ENCODE measurements around the gene TAC3.
"Not testable (repeated sequence)": the region's sequence is repeated elsewhere in the genome, so short reads cannot be mapped to it uniquely, and the experiment has no call there.

The TAC3 gene

GRCh38 chr12:56980268-56980667, 36.1 kb downstream of the TAC3 start:
- H3K27me3 ChIP-seq (ENCODE audit: control insufficient read depth, insufficient read depth, low read length), result no peaks in the 10 kb centered on the region
- no peaks in the 10 kb centered on the region for H3K4me1 ChIP-seq (ENCODE audit: control insufficient read depth, insufficient read depth, low read length)
- no peak overlapping the region for H3K4me3 ChIP-seq (ENCODE audit: low read depth, low read length)
- no peak overlapping the region for H3K27ac ChIP-seq (ENCODE audit: low read depth, low read length)
- no peaks in the 10 kb centered on the region for H3K9me3 ChIP-seq (ENCODE audit: control insufficient read depth, insufficient read depth, low read length)
- no peak overlapping the region for H3K9ac ChIP-seq (ENCODE audit: low read depth, low read length)
- no peaks in the 10 kb centered on the region for H3K36me3 ChIP-seq (ENCODE audit: control insufficient read depth, insufficient read depth, low read length)

- H3K36me3 ChIP-seq (ENCODE audit: control insufficient read depth, insufficient read depth, low read length), result no peaks in the 10 kb centered on the region
- no peak overlapping the region for H3K9ac ChIP-seq (ENCODE audit: low read depth, low read length)
- no peaks in the 10 kb centered on the region for H3K4me1 ChIP-seq (ENCODE audit: control insufficient read depth, insufficient read depth, low read length)
- H3K4me3 ChIP-seq (ENCODE audit: low read depth, low read length), result no peak overlapping the region
- H3K9me3 ChIP-seq (ENCODE audit: control insufficient read depth, insufficient read depth, low read length), result no peaks in the 10 kb centered on the region
- H3K27ac ChIP-seq (ENCODE audit: low read depth, low read length), result no peak overlapping the region
- H3K27me3 ChIP-seq (ENCODE audit: control insufficient read depth, insufficient read depth, low read length), result no peaks in the 10 kb centered on the region
Measured at GRCh38 chr12:56979628-56980027, 36.7 kb downstream of the TAC3 start.

- Histone ChIP-seq H3K4me3 (ENCODE audit: low read depth, low read length) (no peak overlapping the region), H3K27ac (ENCODE audit: low read depth, low read length) (no peak overlapping the region), H3K4me1 (ENCODE audit: control insufficient read depth, insufficient read depth, low read length) (no peaks in the 10 kb centered on the region), H3K9ac (ENCODE audit: low read depth, low read length) (no peak overlapping the region), H3K36me3 (ENCODE audit: control insufficient read depth, insufficient read depth, low read length) (no peaks in the 10 kb centered on the region), H3K9me3 (ENCODE audit: control insufficient read depth, insufficient read depth, low read length) (no peaks in the 10 kb centered on the region), H3K27me3 (ENCODE audit: control insufficient read depth, insufficient read depth, low read length) (no peaks in the 10 kb centered on the region)
Measured at GRCh38 chr12:56978397-56979138, 37.8 kb downstream of the TAC3 start.

- not testable (repeated sequence) for H3K4me3 ChIP-seq (ENCODE audit: low read depth, low read length); H3K27ac ChIP-seq (ENCODE audit: low read depth, low read length); H3K9me3 ChIP-seq (ENCODE audit: control insufficient read depth, insufficient read depth, low read length); H3K9ac ChIP-seq (ENCODE audit: low read depth, low read length); H3K36me3 ChIP-seq (ENCODE audit: control insufficient read depth, insufficient read depth, low read length); H3K27me3 ChIP-seq (ENCODE audit: control insufficient read depth, insufficient read depth, low read length); H3K4me1 ChIP-seq (ENCODE audit: control insufficient read depth, insufficient read depth, low read length)
Measured at GRCh38 chr12:56977361-56977760, 39.0 kb downstream of the TAC3 start.

GRCh38 chr12:56974224-56974623, 42.1 kb downstream of the TAC3 start:
- H3K4me1 ChIP-seq (ENCODE audit: control insufficient read depth, insufficient read depth, low read length), result not testable (repeated sequence)

GRCh38 chr12:56968910-56969309, 47.4 kb downstream of the TAC3 start:
- H3K4me1 ChIP-seq (ENCODE audit: control insufficient read depth, insufficient read depth, low read length), result not testable (repeated sequence)

More at GRCh38 chr12:56974224-56974623, 42.1 kb downstream of the TAC3 start:
- not testable (repeated sequence) for H3K27ac ChIP-seq (ENCODE audit: low read depth, low read length); H3K9me3 ChIP-seq (ENCODE audit: control insufficient read depth, insufficient read depth, low read length); H3K36me3 ChIP-seq (ENCODE audit: control insufficient read depth, insufficient read depth, low read length); H3K4me3 ChIP-seq (ENCODE audit: low read depth, low read length); H3K9ac ChIP-seq (ENCODE audit: low read depth, low read length); H3K27me3 ChIP-seq (ENCODE audit: control insufficient read depth, insufficient read depth, low read length)

GRCh38 chr12:56965997-56966642, 50.2 kb downstream of the TAC3 start:
- not testable (repeated sequence) for H3K36me3 ChIP-seq (ENCODE audit: control insufficient read depth, insufficient read depth, low read length); H3K27me3 ChIP-seq (ENCODE audit: control insufficient read depth, insufficient read depth, low read length); H3K9ac ChIP-seq (ENCODE audit: low read depth, low read length); H3K4me1 ChIP-seq (ENCODE audit: control insufficient read depth, insufficient read depth, low read length); H3K4me3 ChIP-seq (ENCODE audit: low read depth, low read length); H3K27ac ChIP-seq (ENCODE audit: low read depth, low read length); H3K9me3 ChIP-seq (ENCODE audit: control insufficient read depth, insufficient read depth, low read length)

More at GRCh38 chr12:56968910-56969309, 47.4 kb downstream of the TAC3 start:
- not testable (repeated sequence) for H3K27ac ChIP-seq (ENCODE audit: low read depth, low read length); H3K36me3 ChIP-seq (ENCODE audit: control insufficient read depth, insufficient read depth, low read length); H3K27me3 ChIP-seq (ENCODE audit: control insufficient read depth, insufficient read depth, low read length); H3K9ac ChIP-seq (ENCODE audit: low read depth, low read length); H3K4me3 ChIP-seq (ENCODE audit: low read depth, low read length); H3K9me3 ChIP-seq (ENCODE audit: control insufficient read depth, insufficient read depth, low read length)

GRCh38 chr12:56965124-56965523, 51.2 kb downstream of the TAC3 start:
- H3K4me1 ChIP-seq (ENCODE audit: control insufficient read depth, insufficient read depth, low read length); H3K36me3 ChIP-seq (ENCODE audit: control insufficient read depth, insufficient read depth, low read length); H3K9ac ChIP-seq (ENCODE audit: low read depth, low read length); H3K9me3 ChIP-seq (ENCODE audit: control insufficient read depth, insufficient read depth, low read length); H3K27ac ChIP-seq (ENCODE audit: low read depth, low read length); H3K27me3 ChIP-seq (ENCODE audit: control insufficient read depth, insufficient read depth, low read length); H3K4me3 ChIP-seq (ENCODE audit: low read depth, low read length): not testable (repeated sequence)

- H3K4me3 ChIP-seq (ENCODE audit: low read depth, low read length); H3K4me1 ChIP-seq (ENCODE audit: control insufficient read depth, insufficient read depth, low read length); H3K36me3 ChIP-seq (ENCODE audit: control insufficient read depth, insufficient read depth, low read length); H3K27me3 ChIP-seq (ENCODE audit: control insufficient read depth, insufficient read depth, low read length); H3K9ac ChIP-seq (ENCODE audit: low read depth, low read length); H3K27ac ChIP-seq (ENCODE audit: low read depth, low read length): not testable (repeated sequence)
- H3K9me3 ChIP-seq (ENCODE audit: control insufficient read depth, insufficient read depth, low read length), result peaks cover 12% of the 10 kb centered on the region; the same call in 1 of the 2 replicates
Measured at GRCh38 chr12:56963557-56963956, 52.8 kb downstream of the TAC3 start.

GRCh38 chr12:56962247-56962646, 54.1 kb downstream of the TAC3 start:
- not testable (repeated sequence) for H3K4me1 ChIP-seq (ENCODE audit: control insufficient read depth, insufficient read depth, low read length); H3K4me3 ChIP-seq (ENCODE audit: low read depth, low read length); H3K9ac ChIP-seq (ENCODE audit: low read depth, low read length); H3K27me3 ChIP-seq (ENCODE audit: control insufficient read depth, insufficient read depth, low read length); H3K27ac ChIP-seq (ENCODE audit: low read depth, low read length); H3K36me3 ChIP-seq (ENCODE audit: control insufficient read depth, insufficient read depth, low read length)
- H3K9me3 ChIP-seq (ENCODE audit: control insufficient read depth, insufficient read depth, low read length), result peaks cover 21% of the 10 kb centered on the region

All from HUES48 (cell line).